Glutamatergic neuron (in vitro differentiated cells): ENCODE data around the gene SLFNL1. TPM values are rescaled to one million over a fixed set of nuclear protein-coding genes. Genes with fewer than 3 reads are reported as not detected.

Experiments used
- DNase-seq: peaks from one replicate; pipeline ENCODE4 v3.0.0; 2022
- H3K27ac Mint-ChIP-seq: one replicate; pipeline ENCODE4 v1.8.0; 2020; ENCODE audit warnings: mild to moderate bottlenecking, mixed read lengths, inconsistent platforms; ENCODE audit not compliant: unreplicated experiment
- H3K27me3 Mint-ChIP-seq: one replicate; pipeline ENCODE4 v1.8.0; 2020; ENCODE audit warnings: mild to moderate bottlenecking, moderate library complexity, mixed read lengths, inconsistent platforms; ENCODE audit not compliant: unreplicated experiment
- H3K36me3 Mint-ChIP-seq: one replicate; pipeline ENCODE4 v1.8.0; 2020; ENCODE audit warnings: mild to moderate bottlenecking, mixed read lengths, inconsistent platforms; ENCODE audit not compliant: unreplicated experiment
- H3K4me1 Mint-ChIP-seq: one replicate; pipeline ENCODE4 v1.8.0; 2020; ENCODE audit warnings: mild to moderate bottlenecking, low read depth, mixed read lengths, inconsistent platforms; ENCODE audit not compliant: unreplicated experiment
- H3K4me3 Mint-ChIP-seq: one replicate; pipeline ENCODE4 v1.8.0; 2020; ENCODE audit warnings: mild to moderate bottlenecking, mixed read lengths, inconsistent platforms; ENCODE audit not compliant: unreplicated experiment
- H3K9me3 Mint-ChIP-seq: one replicate; pipeline ENCODE4 v1.8.0; 2020; ENCODE audit warnings: mild to moderate bottlenecking, moderate library complexity, mixed read lengths, inconsistent platforms; ENCODE audit not compliant: unreplicated experiment
- total RNA-seq: library from RNA; stranded (reverse); fragmentation: NEBNext Ultra II Directional; extraction: Animal tissue kit (Norgen Biotek cat#: 25700); gene quantifications from one replicate; pipeline ENCODE4 v1.2.1, GENCODE V29; 2021; ENCODE audit not compliant: unreplicated experiment
- TF ChIP-seq, protein P1 (sequence below): fragments of 200-600 bp; sonication (generic); IDR thresholded peaks from one replicate; pipeline ENCODE4 v1.5.0; 2021; ENCODE audit not compliant: partially characterized antibody, unreplicated experiment

Gene SLFNL1
- total RNA-seq, 1 donor from 2014 or later, result 0.20 TPM

DNA sequence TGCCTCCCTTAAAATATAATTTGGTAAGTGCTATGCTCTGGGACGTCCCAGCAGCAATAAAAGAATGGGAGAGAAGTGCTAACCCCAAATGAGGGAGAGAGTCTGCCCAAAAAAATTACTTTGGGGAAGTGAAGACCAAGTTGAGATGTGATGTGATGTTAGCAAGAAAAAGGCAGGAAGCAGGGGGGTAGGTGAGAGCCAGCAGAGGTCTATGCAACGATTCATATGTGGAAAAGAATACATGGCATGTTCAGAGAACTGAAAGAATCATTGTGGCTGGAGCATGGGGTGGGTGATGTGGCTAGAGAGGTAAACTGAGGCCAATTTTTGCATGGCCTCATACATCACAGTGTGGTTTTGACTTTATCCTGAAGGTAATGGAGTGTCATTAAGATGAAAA, 47.6 kb downstream of the SLFNL1 start:
- H3K27me3 Mint-ChIP-seq, result peaks cover 7% of the 10 kb centered on the region
- TF ChIP-seq, protein P1, sequence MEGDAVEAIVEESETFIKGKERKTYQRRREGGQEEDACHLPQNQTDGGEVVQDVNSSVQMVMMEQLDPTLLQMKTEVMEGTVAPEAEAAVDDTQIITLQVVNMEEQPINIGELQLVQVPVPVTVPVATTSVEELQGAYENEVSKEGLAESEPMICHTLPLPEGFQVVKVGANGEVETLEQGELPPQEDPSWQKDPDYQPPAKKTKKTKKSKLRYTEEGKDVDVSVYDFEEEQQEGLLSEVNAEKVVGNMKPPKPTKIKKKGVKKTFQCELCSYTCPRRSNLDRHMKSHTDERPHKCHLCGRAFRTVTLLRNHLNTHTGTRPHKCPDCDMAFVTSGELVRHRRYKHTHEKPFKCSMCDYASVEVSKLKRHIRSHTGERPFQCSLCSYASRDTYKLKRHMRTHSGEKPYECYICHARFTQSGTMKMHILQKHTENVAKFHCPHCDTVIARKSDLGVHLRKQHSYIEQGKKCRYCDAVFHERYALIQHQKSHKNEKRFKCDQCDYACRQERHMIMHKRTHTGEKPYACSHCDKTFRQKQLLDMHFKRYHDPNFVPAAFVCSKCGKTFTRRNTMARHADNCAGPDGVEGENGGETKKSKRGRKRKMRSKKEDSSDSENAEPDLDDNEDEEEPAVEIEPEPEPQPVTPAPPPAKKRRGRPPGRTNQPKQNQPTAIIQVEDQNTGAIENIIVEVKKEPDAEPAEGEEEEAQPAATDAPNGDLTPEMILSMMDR, result no peak
- H3K4me1 Mint-ChIP-seq, result no peaks in the 10 kb centered on the region

DNA sequence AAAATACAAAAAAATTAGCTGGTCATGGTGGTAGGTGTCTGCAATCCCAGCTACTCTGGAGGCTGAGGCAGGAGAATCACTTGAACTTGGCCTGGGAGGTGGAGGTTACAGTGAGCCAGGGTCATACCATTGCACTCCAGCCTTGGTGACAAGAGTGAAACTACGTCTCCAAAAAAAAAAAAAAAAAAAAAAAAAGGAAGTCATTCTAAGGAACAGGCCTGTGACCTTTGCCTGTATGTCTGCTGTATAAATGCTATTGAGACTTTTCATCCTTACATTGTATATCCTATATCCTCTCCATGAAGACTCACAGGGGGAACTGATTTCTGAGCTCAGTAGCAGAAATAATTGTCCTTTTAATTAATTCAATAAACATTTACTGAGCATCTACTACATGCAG, 49.6 kb downstream of the SLFNL1 start:
- TF ChIP-seq, protein P1, result no peak
- peaks cover 5% of the 10 kb centered on the region for H3K9me3 Mint-ChIP-seq
- H3K27ac Mint-ChIP-seq, result no peak overlapping the region
- peaks cover 7% of the 10 kb centered on the region for H3K27me3 Mint-ChIP-seq
- no peaks in the 10 kb centered on the region for H3K4me1 Mint-ChIP-seq
- no peak overlapping the region for H3K4me3 Mint-ChIP-seq
- DNase-seq, result no peak
- H3K36me3 Mint-ChIP-seq, result peaks cover 5% of the 10 kb centered on the region

More for the DNA sequence above, 47.6 kb downstream of the SLFNL1 start:
- Mint-ChIP-seq H3K36me3 (peaks cover 5% of the 10 kb centered on the region), H3K4me3 (no peak overlapping the region), H3K27ac (no peak overlapping the region), H3K9me3 (peaks cover 5% of the 10 kb centered on the region)
- no peak for DNase-seq

DNA sequence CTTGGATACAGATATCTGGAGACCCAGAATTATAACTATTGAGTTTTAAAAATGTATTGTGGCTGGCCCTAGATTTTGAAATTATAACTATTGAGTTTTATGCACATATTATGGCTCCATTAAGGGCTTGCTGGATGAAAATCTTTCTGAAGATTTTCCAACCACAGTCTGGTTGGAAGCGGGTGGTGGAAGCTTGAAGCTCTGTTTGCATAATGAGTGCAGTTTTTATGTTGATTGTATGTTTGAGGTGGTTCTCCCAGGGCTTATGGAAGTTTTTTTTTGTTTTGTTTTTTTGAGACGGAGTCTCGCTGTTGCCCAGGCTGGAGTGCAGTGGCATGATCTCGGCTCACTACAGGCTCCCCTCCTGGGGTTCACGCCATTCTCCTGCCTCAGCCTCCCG, 52.1 kb downstream of the SLFNL1 start:
- TF ChIP-seq, protein P1, result no peak
- Mint-ChIP-seq H3K9me3 (peaks cover 3% of the 10 kb centered on the region), H3K4me1 (peaks cover 4% of the 10 kb centered on the region), H3K36me3 (no peaks in the 10 kb centered on the region), H3K27me3 (peaks cover 5% of the 10 kb centered on the region), H3K27ac (no peak overlapping the region), H3K4me3 (no peak overlapping the region)
- no peak for DNase-seq

DNA sequence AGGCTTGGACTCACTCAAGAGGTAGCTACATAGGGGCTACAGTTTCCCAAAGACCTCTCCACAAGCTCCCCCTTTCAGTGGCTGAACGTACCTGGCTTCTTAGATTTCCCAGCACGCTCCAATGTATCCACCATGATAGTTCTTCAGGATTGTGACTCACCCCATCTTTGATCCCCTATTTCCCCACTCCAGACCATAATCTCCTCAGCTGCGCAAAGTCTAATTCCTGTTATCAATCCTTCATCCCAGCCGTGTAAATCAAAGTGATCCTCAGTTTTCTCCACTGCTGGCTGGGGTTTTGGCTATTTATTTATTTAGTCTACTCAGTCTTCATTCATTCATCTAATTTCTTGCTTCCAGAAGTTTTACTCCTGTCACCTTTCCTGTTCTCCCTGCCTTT, 55.1 kb downstream of the SLFNL1 start:
- H3K4me3 Mint-ChIP-seq, result no peak overlapping the region
- H3K27me3 Mint-ChIP-seq, result peaks cover 2% of the 10 kb centered on the region
- DNase-seq, result no peak
- no peaks in the 10 kb centered on the region for H3K36me3 Mint-ChIP-seq
- H3K4me1 Mint-ChIP-seq, result peaks cover 4% of the 10 kb centered on the region
- peak overlapping the region; percentile 19 for H3K27ac Mint-ChIP-seq
- TF ChIP-seq, protein P1, result no peak
- H3K9me3 Mint-ChIP-seq, result peaks cover 3% of the 10 kb centered on the region

Other genes starting within 250 kb of the SLFNL1 start
- 0.76 TPM for gene KCNQ4, start 237.9 kb downstream of the SLFNL1 start, total RNA-seq
- gene CITED4, start 159.4 kb downstream of the SLFNL1 start, total RNA-seq, result 3.8 TPM
- 110 TPM for gene CTPS1, start 42.0 kb downstream of the SLFNL1 start, total RNA-seq
- 17.8 TPM for gene SCMH1, start 220.6 kb upstream of the SLFNL1 start, total RNA-seq